GM10266 (cell line): ENCODE data around the gene RPTOR.

ENCODE experiments used
- DNase-seq: peaks from one replicate; pipeline ENCODE4 v3.0.0; 2012; ENCODE audit errors: extremely low spot score
- CTCF ChIP-seq: IDR thresholded peaks from 2 replicates; pipeline ENCODE4 v1.5.1; 2012; ENCODE audit warnings: mild to moderate bottlenecking, low read depth; ENCODE audit not compliant: control insufficient read depth, insufficient read depth; ENCODE audit errors: missing control alignments

The RPTOR gene

DNA sequence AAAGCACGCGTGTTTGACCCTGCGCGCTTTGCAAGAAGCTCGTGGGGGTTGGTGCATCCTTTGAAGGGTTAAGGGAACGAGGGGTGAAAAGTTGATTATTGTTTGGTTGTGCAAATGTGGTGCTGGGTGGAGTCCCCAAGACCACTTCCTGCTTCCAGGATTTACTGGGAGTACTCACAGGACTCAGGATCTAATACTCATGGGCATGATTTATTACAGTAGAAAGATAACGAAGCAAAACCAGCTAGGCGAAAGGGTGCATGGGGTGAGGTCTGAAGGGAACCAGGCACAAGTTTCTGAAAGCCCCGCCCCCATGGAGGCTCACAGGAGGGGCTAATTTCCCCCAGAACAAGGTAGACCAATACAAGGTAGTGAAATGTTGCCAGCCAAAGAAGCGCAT, 58.8 kb downstream of the RPTOR start:
- no peak for DNase-seq
- TF ChIP-seq CTCF, result no peak

GRCh38 chr17:80604009-80604669, 59.5 kb downstream of the RPTOR start:
- no peak for DNase-seq
- TF ChIP-seq CTCF, result no peak

GRCh38 chr17:80604670-80605010, 60.0 kb downstream of the RPTOR start:
- DNase-seq, result no peak
- TF ChIP-seq CTCF, result no peak

GRCh38 chr17:80605326-80606066, 60.9 kb downstream of the RPTOR start:
- TF ChIP-seq CTCF, result no peak
- DNase-seq, result peak; percentile 73

- no peak for DNase-seq
- no peak for TF ChIP-seq CTCF
These were observed 63.7 kb downstream of the RPTOR start for GRCh38 chr17:80608326-80608725.

- no peak for DNase-seq
- TF ChIP-seq CTCF, result no peak
These were observed 65.1 kb downstream of the RPTOR start for GRCh38 chr17:80609757-80610156.

DNA sequence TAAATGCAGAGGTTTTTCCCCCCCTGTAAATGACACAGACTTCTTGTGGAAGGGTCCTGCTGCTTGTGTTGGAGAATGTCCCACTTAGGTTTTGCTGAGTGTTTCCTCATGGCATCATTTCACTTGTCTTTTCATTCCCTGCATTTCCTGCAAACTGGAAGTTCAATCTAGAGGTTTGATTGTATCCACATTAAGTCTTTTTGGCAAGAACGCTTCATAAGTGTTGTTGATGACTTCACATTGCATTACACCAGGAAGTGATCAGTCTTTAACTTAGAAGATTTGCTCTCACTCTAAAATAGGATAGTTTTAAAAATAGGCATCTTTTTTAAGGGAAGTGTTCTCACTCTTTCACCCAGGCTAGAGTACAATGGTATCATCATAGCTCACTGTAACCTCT, 67.2 kb downstream of the RPTOR start:
- no peak for DNase-seq
- no peak for TF ChIP-seq CTCF
